ENCODE results near the gene SYNE3. TPM values are rescaled to one million over a fixed set of nuclear protein-coding genes. Genes with fewer than 3 reads are reported as not detected.
"Not testable (repeated sequence)": the region's sequence is repeated elsewhere in the genome, so short reads cannot be mapped to it uniquely, and the experiment has no call there.

The SYNE3 gene
- total and polyA plus RNA-seq, 3 donors from 2014 or later: 8.3 to 38.9 (median 37.6) TPM

DNA sequence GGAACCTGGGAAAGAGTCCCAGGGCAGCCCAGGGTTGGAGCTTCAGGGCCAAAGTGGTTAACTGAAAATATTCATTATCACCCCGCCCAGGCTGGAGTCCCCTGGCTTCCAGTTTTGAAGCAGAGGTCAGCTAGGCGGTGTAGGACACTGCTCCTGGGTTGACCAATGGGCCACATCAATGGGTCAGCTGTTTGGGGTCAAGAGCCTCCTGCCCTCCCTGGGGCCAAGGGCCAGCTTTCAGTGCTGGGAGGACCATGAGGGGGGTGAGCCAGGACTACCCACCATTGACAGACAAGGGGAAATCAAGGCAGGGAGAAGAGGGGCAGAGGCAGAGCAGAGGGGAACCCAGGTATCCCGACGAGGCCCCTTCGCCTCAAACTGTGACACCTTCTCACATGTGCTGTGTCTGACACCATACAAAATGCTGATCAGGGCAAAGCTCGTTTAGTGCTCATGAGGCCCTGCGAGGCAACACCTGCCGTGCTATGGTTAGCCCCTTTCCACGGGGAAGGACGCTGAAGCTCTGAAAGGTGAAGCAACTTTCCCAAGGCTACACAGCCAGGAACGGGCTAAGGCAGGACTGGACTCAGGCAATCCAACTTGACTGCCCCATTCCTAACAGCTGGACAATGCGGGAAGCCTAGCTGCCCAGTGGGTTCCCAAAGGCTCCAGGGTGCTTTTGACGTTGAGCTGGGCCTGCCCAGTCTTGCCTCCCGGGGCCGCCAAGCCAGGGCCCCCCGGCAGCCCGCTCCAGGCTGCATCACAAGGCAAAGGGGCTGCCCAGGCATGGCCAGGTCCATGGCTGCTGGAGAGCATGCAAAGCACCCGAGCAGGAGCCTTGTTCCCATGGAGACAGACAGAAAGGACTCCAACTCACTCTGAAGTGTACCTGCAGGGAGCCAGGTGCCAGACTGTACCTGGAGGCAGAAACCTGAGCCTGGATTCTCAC, 2.0 kb downstream of the SYNE3 start:
- no peaks in the 10 kb centered on the region for H3K27me3 ChIP-seq
- DNase-seq: no peak
- no peaks in the 10 kb centered on the region for H3K36me3 ChIP-seq (ENCODE audit: low read depth, missing control alignments)
- WGBS, 2 donors: 82 to 84% methylated on average over 6 to 18 of the region's 18 CpGs
- no peak overlapping the region for H3K27ac ChIP-seq
- peak overlapping the region in 1 of 2 donors; percentile 77 for H3K4me3 ChIP-seq
- TF ChIP-seq, protein P1, sequence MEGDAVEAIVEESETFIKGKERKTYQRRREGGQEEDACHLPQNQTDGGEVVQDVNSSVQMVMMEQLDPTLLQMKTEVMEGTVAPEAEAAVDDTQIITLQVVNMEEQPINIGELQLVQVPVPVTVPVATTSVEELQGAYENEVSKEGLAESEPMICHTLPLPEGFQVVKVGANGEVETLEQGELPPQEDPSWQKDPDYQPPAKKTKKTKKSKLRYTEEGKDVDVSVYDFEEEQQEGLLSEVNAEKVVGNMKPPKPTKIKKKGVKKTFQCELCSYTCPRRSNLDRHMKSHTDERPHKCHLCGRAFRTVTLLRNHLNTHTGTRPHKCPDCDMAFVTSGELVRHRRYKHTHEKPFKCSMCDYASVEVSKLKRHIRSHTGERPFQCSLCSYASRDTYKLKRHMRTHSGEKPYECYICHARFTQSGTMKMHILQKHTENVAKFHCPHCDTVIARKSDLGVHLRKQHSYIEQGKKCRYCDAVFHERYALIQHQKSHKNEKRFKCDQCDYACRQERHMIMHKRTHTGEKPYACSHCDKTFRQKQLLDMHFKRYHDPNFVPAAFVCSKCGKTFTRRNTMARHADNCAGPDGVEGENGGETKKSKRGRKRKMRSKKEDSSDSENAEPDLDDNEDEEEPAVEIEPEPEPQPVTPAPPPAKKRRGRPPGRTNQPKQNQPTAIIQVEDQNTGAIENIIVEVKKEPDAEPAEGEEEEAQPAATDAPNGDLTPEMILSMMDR (IDR thresholded peaks at IDR 0.05): no peak
- TF ChIP-seq POLR2A (IDR thresholded peaks at IDR 0.05): no peak
- intact Hi-C loops (cut with DNase I; ENCODE audit: low total_unique reads): no loop called here
- no peaks in the 10 kb centered on the region for H3K9me3 ChIP-seq
- H3K4me1 ChIP-seq: peaks cover 50% of the 10 kb centered on the region

DNA sequence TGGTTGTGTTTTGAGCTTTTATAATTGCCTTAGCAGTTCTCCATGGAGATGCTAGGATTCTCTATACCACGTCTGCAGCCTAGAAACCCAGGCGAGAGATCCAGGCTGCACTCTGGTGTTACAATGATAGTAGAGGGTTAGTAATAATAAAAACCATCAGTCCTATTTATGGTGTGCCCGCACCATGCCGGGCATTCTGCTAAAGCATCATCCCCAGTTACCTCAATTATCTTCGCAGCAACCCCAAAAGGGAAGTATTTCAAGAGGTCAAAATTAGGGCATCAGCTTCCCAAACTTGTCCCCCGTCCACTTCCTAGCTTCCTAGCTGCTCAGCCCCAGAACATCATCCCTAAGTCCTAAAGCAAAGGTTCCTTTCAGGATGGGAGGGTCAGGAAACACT, 3.2 kb downstream of the SYNE3 start:
- WGBS, 2 donors: 68 to 80% methylated on average over 6 of the region's 6 CpGs
- TF ChIP-seq POLR2A (IDR thresholded peaks at IDR 0.05): no peak
- TF ChIP-seq, protein P1 (IDR thresholded peaks at IDR 0.05): no peak
- H3K27me3 ChIP-seq: no peaks in the 10 kb centered on the region
- H3K36me3 ChIP-seq (ENCODE audit: low read depth, missing control alignments): no peaks in the 10 kb centered on the region
- peaks cover 50% of the 10 kb centered on the region for H3K4me1 ChIP-seq
- no peaks in the 10 kb centered on the region for H3K9me3 ChIP-seq
- no peak for DNase-seq
- no peak overlapping the region for H3K4me3 ChIP-seq
- intact Hi-C loops (cut with DNase I; ENCODE audit: low total_unique reads): no loop called here
- no peak overlapping the region for H3K27ac ChIP-seq

DNA sequence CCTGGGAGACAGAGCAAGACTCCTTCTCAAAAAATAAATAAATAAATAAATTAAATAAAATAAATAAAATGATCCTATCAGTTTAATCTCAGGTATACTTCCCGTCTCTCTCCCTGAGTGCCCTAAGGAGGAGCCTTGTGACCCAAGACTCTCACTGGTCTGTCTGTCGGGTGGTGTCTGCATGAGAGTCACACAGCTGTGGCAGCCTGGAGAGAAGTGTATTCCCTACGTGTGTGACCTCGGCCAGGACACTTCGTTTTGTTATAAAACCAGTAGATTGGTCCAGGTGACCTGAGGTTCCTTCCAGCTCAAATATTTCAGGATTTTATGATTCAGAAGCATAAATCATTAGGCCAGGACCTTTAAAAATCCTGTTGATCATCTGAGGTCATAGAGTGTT, 4.8 kb downstream of the SYNE3 start:
- Histone ChIP-seq H3K27me3 (no peaks in the 10 kb centered on the region), H3K27ac (no peak overlapping the region)

DNA sequence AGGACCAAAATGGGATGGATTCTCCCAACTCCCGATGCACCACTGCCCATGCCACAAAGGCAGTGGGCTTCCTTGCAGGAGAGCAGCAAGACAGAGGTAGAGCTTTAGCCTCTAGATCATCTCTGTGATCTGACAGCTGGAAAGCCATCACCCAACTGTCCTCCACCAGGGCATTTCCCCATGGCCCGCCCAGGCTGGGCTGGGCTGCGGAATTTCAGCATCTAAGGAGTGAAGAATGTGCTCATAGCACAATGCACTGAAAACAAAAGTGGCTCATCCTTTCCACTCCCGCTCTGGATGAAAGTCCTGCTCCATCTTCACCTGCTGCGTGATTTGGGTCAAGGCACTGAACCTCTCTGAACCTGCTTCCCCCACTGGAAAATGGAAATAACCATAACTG, 5.6 kb downstream of the SYNE3 start:
- Histone ChIP-seq H3K9me3 (no peaks in the 10 kb centered on the region), H3K4me3 (no peak overlapping the region), H3K27me3 (no peaks in the 10 kb centered on the region), H3K36me3 (ENCODE audit: low read depth, missing control alignments) (no peaks in the 10 kb centered on the region), H3K27ac (no peak overlapping the region), H3K4me1 (peaks cover 44% of the 10 kb centered on the region)
- no peak for DNase-seq
- TF ChIP-seq, protein P1 (IDR thresholded peaks at IDR 0.05): no peak
- TF ChIP-seq POLR2A (IDR thresholded peaks at IDR 0.05): no peak
- intact Hi-C loops (cut with DNase I; ENCODE audit: low total_unique reads): no loop called here
- 89 to 91% methylated on average over 5 of the region's 5 CpGs for WGBS, 2 donors

More for the DNA sequence above, 4.8 kb downstream of the SYNE3 start:
- DNase-seq: no peak
- WGBS, 2 donors: 86 to 87% methylated on average over 5 of the region's 5 CpGs
- intact Hi-C loops (cut with DNase I; ENCODE audit: low total_unique reads): no loop called here
- H3K4me1 ChIP-seq: peaks cover 47% of the 10 kb centered on the region
- no peak for TF ChIP-seq POLR2A (IDR thresholded peaks at IDR 0.05)
- TF ChIP-seq, protein P1 (IDR thresholded peaks at IDR 0.05): no peak
- H3K4me3 ChIP-seq: no peak overlapping the region
- H3K9me3 ChIP-seq: no peaks in the 10 kb centered on the region
- H3K36me3 ChIP-seq (ENCODE audit: low read depth, missing control alignments): no peaks in the 10 kb centered on the region

DNA sequence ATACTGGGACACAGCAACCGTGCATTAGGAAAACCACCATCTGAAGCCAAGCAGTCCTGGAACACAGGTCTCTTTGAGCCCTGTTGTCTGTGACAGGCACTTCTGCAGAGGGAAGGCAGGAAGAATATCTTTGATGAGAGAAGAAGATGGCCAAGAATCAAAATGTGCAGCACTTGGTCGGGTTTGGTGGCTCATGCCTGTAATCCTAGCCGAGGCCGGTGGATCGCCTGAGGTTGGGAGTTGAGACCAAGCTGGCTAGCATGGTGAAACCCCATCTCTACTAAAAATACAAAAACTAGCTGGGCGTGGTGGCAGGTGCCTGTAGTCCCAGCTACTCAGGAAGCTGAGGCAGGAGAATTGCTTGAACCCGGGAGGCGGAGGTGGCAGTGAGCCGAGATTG, 6.1 kb downstream of the SYNE3 start:
- DNase-seq; intact Hi-C loops (cut with DNase I; ENCODE audit: low total_unique reads); H3K27ac ChIP-seq; H3K36me3 ChIP-seq (ENCODE audit: low read depth, missing control alignments); H3K9me3 ChIP-seq; H3K4me3 ChIP-seq; H3K27me3 ChIP-seq: not testable (repeated sequence)
- WGBS, 2 donors: 94 to 96% methylated on average over 9 of the region's 9 CpGs
- H3K4me1 ChIP-seq: peaks cover 40% of the 10 kb centered on the region
